Sigmoid colon (tissue), 3 donors: ENCODE results near the gene IPO11.

Experiments
- POLR2A ChIP-seq, 2 donors: fragments of 450-650 bp; IDR thresholded peaks; one replicate each; pipeline ENCODE4 v1.6.1; 2016; ENCODE audit warnings: antibody characterized with exemption in 2 of 2, mild to moderate bottlenecking in 2 of 2, moderate library complexity in 2 of 2
- TF ChIP-seq, protein P1 (sequence below), 4 experiments: fragments of 450-650 bp in 3 of 4; fragments of 200-600 bp in 1 of 4; IDR thresholded peaks; one replicate each; pipeline ENCODE4 v1.5.1; 2016 to 2019; ENCODE audit warnings: antibody characterized with exemption in 4 of 4, mild to moderate bottlenecking in 3 of 4, moderate library complexity in 2 of 4

DNA sequence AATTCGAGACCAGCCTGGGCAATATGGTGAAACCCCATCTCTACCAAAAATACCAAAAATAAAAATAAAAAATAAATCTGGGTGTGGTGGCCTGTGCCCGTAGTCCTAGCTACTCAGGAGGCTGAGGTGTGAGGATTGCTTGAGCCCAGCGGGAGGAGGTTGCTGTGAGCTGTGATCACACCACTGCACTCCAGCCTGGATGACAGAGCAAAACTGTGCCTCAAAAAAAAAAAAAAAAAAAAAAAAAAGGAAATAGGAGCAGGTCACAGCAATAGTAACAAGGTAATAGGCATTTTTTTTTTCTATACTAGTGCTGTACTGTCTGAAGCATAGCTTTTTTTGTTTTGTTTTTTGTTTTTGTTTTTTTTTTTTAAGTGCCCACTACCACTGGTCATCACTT lies 171.8 kb downstream of the IPO11 start:
- TF ChIP-seq, protein P1, sequence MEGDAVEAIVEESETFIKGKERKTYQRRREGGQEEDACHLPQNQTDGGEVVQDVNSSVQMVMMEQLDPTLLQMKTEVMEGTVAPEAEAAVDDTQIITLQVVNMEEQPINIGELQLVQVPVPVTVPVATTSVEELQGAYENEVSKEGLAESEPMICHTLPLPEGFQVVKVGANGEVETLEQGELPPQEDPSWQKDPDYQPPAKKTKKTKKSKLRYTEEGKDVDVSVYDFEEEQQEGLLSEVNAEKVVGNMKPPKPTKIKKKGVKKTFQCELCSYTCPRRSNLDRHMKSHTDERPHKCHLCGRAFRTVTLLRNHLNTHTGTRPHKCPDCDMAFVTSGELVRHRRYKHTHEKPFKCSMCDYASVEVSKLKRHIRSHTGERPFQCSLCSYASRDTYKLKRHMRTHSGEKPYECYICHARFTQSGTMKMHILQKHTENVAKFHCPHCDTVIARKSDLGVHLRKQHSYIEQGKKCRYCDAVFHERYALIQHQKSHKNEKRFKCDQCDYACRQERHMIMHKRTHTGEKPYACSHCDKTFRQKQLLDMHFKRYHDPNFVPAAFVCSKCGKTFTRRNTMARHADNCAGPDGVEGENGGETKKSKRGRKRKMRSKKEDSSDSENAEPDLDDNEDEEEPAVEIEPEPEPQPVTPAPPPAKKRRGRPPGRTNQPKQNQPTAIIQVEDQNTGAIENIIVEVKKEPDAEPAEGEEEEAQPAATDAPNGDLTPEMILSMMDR (IDR thresholded peaks at IDR 0.05): no peak
- no peak for TF ChIP-seq POLR2A (IDR thresholded peaks at IDR 0.05)
